Hindlimb muscle (tissue), 1 donor: Measurements from ENCODE around the gene SUPT16H. TPM values are rescaled to one million over a fixed set of nuclear protein-coding genes. Genes with fewer than 3 reads are reported as not detected.
"Not testable (repeated sequence)": the region's sequence is repeated elsewhere in the genome, so short reads cannot be mapped to it uniquely, and the experiment has no call there.

ENCODE experiments used
- DNase-seq: peaks from one replicate; pipeline ENCODE4 v3.0.0-alpha.2; 2013
- polyA plus RNA-seq: library from polyadenylated mRNA; unstranded; fragments of 120-200 nt; gene quantifications from one replicate; pipeline ENCODE4 v1.2.1, GENCODE V29; 2013; ENCODE audit not compliant: insufficient read length

The SUPT16H gene
- polyA plus RNA-seq, 1 donor: 68.4 TPM

GRCh38 chr14:21356511-21356910, 27.3 kb downstream of the SUPT16H start:
- no peak for DNase-seq

GRCh38 chr14:21352587-21352986, 31.2 kb downstream of the SUPT16H start:
- DNase-seq: no peak

- no peak for DNase-seq
Observed at GRCh38 chr14:21350539-21350938, 33.3 kb downstream of the SUPT16H start.

GRCh38 chr14:21347201-21347600, 36.6 kb downstream of the SUPT16H start:
- no peak for DNase-seq

GRCh38 chr14:21346532-21347135, 37.2 kb downstream of the SUPT16H start:
- no peak for DNase-seq

- DNase-seq: no peak
Observed at GRCh38 chr14:21343035-21343794, 40.6 kb downstream of the SUPT16H start.

GRCh38 chr14:21334202-21334906, 49.5 kb downstream of the SUPT16H start:
- no peak for DNase-seq

GRCh38 chr14:21332950-21333349, 50.9 kb downstream of the SUPT16H start:
- no peak for DNase-seq

- DNase-seq: no peak
Observed at GRCh38 chr14:21326972-21327371, 56.8 kb downstream of the SUPT16H start.

- no peak for DNase-seq
Observed at GRCh38 chr14:21322716-21323115, 61.1 kb downstream of the SUPT16H start.

- DNase-seq: no peak
Observed at GRCh38 chr14:21320913-21321312, 62.9 kb downstream of the SUPT16H start.

- no peak for DNase-seq
Observed at GRCh38 chr14:21317398-21317797, 66.4 kb downstream of the SUPT16H start.

GRCh38 chr14:21313512-21313911, 70.3 kb downstream of the SUPT16H start:
- no peak for DNase-seq

- no peak for DNase-seq
Observed at GRCh38 chr14:21311614-21312013, 72.2 kb downstream of the SUPT16H start.

GRCh38 chr14:21309956-21310355, 73.9 kb downstream of the SUPT16H start:
- no peak for DNase-seq

- no peak for DNase-seq
Observed at GRCh38 chr14:21309238-21309636, 74.6 kb downstream of the SUPT16H start.

- peak; percentile 25 for DNase-seq
Observed at GRCh38 chr14:21308479-21309237, 75.2 kb downstream of the SUPT16H start.

- DNase-seq: no peak
Observed at GRCh38 chr14:21308132-21308478, 75.7 kb downstream of the SUPT16H start.

GRCh38 chr14:21307637-21308036, 76.2 kb downstream of the SUPT16H start:
- no peak for DNase-seq

GRCh38 chr14:21302836-21303140, 81.0 kb downstream of the SUPT16H start:
- DNase-seq: not testable (repeated sequence)

GRCh38 chr14:21302013-21302835, 81.6 kb downstream of the SUPT16H start:
- DNase-seq: no peak
